Superior temporal gyrus (tissue), 1 donor: ENCODE data around the gene NRG3.
A peak's percentile ranks its signal among the peaks of the same experiment; 100 is the strongest.

Source experiments
- DNase-seq: peaks from one replicate; pipeline ENCODE4 v3.0.0-alpha.2; 2016; ENCODE audit errors: extremely low spot score

NRG3 gene

DNA sequence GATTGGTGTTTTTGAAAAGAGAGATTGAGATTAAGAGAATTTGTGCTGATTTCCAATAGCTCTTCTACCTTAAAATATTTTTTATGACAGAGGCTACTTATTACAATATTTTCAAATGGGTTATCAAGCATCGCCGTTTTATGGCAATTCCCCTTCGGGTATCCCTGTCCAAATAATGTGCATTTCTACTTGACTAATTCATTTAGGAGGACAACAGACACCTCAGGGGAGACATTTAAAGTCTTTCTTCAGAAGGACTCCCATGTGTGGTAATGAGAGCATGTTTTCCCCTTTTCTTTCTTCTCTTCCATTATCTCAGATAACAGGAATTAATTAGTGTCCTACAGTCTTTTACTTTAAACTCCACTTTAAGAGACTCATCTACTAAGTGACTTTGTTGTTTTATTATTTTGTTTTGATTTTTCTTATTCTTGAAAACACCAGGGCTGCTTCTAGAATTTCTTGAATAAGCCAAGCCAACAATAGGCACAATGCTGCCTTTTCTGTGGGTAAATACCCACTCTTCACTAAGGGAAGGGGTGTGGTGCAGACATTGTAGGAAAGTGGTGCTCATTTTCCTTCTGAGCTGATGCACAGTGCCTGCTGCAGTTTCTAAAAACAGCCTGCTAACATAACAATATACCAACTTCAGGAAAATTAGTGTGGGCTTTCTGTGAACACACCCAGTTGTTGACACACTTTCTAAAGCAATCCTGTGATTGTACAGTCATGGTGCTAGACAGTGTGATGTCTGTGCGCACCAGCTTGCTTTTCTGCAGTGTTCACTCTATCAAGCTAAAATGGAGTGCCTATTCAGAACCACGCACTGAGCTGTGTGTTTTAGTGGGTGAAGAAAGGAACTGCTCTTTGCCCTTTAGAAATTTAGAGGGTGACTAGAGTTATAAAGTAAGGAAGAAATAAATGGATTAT lies 597.7 kb downstream of the NRG3 start:
- DNase-seq = peak; percentile 37

DNA sequence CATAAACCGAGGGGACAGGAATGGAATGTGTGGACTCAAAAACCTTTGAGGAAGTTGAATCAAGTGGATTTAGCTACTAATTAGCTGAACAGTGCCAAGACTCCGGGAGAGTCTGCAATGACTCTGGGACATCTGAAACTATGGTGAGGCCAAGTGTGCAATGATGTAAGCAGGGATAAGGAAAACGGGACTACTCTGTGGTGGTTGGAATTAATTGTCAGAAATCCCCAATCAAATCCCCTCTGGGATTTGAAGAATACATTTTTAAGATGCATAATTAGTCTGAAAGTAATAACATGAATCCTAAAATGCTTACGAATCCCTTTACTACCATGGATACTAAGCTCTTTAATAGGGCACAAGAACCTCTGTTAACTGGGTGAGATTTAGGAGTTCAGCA lies 602.8 kb downstream of the NRG3 start:
- no peak for DNase-seq

DNA sequence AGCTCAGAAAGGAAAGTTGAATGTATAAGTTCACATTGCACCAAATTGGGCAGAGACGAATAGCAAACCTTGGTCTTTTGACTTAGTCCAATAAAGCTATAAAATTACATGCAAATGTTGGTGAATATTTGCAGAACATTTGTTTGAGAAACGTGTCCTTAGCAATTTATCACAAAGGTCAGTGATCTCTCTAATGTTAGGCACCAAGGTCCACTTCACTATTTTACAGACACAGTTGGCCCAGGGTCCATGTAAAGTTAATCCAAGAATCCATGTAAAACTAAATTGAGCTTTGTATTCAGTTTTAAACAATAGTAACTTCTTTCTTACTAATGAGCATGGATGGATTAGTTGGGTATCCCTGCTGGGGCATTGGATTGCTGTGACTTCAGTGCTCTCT lies 617.7 kb downstream of the NRG3 start:
- DNase-seq = no peak

DNA sequence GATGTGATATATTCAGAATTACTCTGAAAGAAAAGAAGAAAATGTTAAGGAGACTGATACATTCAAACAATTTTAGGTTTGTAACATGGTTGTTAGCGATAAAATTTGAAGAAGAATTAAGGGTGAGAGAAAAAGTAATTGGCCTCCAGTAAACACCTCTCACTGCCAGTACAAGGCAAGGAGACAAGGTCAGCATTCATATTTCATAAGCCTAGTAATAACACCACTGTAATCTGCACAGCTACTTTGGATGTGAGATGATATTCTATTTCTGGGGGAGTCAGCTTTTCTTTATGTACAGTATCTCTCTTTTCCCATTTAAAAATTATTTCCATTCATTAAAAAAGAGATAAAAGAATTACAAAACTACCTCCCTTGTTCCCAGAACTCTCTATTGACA lies 621.1 kb downstream of the NRG3 start:
- DNase-seq = no peak

DNA sequence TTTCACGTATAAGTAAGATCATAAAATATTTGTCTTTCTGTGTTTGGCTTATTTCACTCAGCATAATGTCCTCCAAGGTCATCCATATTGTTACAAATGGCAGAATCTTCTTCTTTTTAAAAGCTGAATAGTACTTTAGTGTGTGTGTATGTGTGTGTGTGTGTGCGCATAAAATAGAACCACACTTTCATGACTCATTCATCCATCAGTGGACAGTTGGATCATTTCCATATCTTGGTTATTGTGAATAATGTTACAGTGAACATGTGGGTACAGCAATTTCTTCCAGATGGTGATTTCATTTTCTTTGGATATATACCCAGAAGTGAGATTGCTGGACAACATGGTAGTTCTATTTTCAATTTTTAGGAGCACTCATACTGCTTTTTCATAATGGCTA lies 622.4 kb downstream of the NRG3 start:
- peak; percentile 24 for DNase-seq

DNA sequence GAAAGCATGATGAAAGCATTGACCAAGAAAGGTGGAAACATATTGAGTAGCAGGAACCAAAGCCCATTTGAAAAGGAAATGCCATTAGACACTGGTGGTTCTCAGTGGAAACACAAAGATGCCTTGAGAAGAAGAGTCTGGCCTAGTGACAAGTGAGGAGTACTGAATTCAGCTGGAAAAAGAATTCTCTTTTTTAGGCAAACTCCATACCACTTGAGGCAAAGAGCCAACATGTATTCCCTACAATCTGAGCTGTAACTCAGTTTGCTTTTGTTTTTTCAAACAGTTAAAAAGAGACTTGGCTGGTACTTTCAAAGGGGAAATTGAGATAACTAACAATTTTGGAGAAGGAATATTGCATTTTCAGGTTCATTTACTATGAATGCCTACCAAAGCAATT lies 624.0 kb downstream of the NRG3 start:
- peak; percentile 52 for DNase-seq

DNA sequence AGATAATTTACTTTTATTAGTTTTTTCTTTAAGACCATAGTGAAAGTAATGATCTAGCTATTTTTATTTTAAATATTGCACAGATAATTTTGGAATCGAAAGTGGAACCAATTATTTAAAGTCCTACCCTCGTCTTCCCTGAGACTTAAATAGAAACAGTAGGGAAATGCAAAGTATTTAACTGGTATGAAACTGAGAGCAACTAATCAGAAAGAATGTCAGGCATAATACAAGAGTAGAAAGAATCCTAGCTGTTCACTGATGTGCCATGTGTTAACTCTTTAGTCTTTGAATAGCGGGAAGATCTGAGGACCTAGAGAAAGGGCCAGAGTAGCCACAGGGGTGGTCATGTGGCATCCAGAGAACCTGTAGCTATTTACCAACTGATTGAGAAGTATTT lies 630.0 kb downstream of the NRG3 start:
- DNase-seq = no peak

DNA sequence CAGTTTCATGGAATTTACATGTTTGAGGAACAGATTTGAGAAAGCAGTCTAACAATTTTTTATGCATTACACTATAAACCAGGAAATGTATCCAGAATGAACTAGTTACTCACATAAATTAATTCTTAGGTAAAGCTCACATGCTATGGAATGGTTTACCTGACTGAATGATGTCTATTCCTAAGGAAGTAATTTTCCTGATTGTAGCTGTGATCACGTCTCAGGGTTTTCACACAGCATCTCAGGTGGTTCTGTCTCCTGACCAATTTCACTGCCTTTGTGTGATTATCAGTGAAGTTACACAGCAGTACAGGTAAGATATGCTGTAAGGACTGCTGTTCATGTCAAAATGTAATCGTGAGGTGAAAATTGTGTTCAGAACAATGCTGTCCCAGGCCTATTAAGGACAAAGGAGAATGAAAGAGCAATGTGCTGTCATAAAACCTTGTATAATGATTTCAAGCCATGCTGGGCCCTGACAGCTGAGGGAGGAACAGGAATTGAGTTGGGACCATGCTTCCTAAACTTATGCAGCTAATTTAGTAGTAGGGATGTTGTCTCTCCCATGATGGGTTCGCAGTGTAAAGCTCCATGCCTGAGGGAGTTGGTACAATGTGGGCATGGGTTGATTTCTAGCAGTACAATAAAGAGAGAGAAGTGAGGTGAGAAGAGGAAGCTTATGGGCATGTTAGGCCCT lies 631.8 kb downstream of the NRG3 start:
- no peak for DNase-seq

DNA sequence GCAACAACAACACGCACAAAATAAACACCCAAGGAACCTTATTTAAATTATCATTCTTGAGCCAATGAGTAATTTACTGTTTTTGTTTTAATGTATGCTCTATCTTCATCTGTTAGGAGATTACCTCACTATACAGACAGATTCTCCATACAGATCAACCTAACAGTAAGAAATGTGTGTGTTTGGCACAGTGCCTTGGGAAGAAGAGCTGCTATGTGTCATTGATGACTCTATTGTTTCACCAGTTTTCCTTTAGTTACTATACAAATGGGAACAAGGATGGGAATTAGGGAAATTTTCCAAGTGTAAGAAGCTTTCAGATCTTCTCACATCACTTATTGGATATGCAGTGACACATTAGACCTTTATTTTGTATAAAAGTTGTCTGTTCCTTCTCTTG lies 640.3 kb downstream of the NRG3 start:
- no peak for DNase-seq

DNA sequence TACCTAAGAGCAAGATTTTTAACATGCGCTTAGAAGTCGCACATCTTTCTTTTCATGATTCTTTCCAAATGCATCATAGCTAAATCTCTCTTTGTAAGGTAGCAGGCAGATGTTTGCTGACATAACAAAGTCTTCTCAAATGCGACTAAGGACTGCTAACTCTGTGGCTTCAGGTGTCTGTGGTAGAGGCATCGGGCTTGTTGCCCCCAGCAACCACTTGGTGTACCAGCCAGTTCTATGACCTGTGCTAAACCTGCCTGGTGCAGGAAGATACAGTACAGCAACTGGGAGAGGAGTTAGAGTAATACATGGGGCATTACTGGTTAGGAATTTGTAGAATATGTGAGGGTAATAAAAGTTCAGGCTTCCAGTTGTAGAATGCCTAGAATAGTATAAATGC lies 654.1 kb downstream of the NRG3 start:
- no peak for DNase-seq

DNA sequence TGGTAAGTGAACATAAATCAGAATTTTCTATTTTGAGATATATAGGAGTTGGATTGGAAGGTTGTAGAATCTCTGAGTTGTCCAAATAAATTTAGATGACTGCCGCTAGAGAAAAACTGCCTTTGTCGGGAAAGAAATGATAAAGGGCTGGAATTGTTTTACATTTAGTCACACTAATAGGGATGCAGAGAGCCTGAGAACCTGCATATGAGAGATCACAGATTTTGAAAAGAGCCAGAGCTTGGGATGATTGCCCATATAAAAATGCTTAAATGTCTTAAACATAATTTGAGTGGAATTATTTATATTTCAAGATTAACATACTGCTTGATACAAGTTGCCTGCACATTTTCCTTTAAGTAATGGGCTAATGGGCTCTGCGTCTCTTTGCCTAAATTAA lies 660.5 kb downstream of the NRG3 start:
- no peak for DNase-seq

DNA sequence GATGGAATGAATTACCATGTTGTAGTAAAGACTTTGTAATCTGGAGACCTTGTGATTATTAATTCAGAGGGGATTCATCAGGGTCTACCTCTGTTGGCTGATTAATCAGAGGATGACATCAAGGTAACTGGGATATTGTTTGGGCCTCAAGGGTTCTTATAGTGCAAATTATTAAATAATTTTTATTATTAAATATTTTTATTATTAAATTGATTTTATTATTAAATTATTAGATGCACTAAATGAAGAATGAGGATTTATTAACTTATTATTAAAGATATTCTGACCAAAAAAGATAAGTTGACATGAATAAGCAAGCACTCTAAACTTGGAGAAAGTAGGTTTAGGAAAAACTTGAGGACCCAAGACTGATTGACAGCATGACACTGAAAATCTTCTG lies 661.7 kb downstream of the NRG3 start:
- DNase-seq = no peak

DNA sequence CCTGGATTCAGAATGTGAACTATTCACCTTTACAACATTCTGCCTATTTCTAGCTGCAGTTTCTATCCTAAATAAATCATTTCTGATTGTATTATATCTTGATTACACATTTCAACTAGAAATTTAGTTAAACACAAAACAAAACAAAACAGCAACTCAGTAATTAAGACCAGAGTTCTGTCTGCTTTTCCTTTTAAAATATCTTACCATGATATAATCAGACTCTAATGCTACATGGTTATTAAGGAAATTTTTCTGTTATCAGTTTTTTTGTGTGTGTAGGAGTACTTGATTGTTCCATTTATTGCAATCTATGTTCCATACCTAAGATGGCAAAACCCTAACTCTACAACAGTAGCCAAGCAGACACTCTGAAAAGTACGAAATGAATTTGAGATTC lies 663.3 kb downstream of the NRG3 start:
- no peak for DNase-seq

DNA sequence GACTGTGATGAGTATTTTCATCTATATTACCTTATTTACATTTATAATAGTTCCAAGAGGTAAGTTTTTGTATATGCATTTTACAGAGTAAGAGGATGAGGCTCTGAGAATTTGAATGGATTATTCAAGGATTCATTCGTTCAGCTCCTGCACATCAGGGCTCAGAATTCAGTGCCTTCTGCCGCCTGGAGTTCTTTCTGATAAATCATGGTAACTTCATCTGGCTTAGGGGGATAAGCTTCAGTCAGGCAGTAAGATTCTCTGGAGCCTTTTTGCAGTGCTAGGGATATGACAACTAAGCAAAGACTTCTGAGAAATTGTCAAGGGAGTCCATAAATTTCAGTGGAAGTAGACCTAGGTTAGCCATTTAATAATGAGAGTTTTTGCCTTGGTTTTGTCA lies 668.6 kb downstream of the NRG3 start:
- DNase-seq = no peak

DNA sequence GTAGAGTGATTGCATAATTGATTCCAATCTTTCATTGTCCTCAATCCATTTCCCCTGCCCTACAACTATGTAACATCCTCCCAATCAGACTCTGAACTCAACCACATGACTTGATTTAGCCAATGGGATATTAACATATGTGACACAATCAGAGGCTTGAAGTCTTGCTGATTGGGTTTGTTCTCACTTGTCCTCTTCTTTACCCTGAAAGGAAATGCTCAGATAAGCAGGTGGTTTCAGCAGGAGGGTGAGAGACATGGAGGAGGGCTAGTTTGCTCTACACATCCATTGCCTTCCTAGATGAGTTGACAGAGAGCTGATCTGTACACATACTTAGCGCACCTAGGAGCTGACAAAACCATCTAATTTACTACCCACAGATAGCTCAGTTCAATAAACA lies 669.4 kb downstream of the NRG3 start:
- DNase-seq = no peak

DNA sequence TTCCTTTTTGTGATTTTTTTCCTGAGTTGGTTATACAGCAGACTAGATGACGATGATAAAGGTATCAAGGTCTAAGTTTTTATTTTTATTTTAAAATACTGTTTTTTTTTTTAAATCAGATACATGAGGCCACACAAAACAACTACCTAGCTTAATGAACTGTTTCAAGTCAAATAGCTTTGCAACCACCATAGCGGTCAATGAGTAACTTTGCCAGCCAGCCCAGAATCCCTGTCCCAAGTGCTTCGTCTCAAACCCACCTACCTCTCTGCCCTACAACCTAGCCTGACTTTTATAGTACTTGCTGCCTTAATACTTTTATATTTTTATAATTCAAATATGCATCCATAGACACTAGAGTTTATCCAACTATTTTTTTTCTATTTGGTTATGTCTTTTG lies 676.5 kb downstream of the NRG3 start:
- no peak for DNase-seq

DNA sequence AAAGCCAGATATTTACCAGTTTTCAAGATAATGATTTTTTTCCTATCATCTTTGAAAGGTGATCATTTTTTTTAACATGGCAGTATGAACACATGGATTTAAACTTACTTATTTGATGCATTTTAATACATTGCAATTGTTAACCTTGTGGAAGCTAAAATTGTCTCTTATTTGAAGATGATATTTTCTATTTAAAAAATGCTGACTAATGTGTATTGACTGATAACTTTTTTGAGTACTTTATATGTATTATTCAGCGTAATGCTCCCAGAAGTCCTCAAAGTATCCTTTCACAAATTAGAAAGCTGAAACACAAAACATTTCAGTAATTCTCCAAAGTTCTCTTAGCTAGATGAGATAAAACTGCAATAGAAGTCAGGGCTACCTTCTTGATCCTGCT lies 677.3 kb downstream of the NRG3 start:
- no peak for DNase-seq

DNA sequence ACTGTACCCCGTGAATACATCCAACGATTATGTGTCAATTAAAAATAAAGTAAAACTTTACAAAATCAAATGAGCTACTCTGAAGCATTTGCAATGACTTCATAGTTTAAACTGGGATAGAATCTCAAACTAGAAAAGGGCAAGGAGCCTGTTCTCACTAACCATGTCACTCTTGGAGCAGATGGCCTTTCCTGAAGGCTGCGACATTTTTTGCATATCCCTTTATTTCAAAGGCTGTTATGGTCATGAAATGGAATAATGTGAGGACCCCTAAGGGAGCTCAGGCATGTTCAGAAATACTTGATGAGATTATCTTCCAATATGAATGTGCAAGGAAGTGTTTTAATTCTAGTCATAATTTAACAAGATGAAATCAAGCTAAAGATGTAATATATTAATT lies 679.4 kb downstream of the NRG3 start:
- DNase-seq = no peak

DNA sequence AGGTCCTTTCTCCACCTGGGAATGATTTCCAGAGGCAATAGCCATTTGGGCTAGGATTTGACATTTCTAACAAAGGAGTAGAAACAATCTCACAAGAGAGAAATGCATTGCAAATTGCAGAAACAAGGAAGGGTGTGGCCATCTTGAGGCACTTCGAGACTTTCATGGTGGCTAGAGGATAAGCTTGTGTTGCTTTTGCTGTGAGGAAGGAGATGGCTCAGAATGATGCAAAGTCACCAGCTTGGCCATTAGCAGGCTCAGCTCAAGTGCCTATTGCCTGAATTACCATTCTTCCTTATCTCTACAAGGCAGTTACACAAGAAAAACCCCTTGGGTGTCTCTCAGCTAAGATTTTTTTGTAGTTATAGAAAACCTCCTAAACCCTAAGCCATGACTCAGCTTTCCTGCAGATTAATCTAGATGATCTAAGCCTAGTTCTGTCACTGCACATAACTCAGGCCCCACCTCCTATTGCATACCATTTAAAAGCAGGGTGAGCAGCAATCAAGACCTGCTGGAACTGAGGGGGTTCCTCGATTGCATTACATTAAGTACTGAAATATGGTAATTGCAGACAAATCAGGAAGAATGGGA lies 683.1 kb downstream of the NRG3 start:
- no peak for DNase-seq

DNA sequence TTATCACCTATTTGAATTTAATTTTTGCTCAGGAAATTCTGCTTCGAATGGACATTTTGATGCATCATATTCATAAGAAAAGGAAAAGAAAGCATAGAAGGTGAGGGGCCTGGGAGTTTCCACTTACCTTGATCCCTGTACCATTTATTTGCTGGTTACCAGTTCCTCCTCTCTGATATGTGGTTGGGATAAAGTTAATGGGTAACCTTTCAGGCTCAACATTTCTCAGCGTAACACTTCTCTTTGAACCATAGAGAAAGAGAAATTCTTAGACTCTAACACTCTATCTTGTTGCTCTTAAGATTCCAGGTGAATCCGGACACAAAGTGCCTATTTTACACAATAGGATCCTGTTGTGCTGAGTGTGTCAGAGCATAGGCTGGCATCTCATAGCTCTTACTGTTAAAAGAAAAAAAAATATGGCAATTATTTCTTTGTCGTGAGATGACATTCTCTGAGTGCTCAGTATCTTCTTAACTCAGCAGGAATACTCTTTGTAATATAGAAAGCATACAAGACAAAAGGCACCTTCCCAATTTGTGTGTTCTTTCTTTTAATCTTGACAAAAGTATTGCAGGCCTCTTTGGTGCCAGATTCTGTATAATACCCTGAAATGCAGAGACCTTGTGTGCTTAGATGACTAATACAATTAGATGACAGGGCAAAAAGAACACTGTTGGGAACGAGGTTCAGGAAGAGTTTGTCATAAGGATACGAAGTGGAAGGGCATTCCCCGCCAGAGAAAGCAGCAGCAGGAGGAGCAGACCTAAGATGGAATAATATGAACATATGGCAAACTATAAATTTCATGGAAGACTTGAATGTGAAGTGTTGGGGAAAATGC lies 689.6 kb downstream of the NRG3 start:
- no peak for DNase-seq

DNA sequence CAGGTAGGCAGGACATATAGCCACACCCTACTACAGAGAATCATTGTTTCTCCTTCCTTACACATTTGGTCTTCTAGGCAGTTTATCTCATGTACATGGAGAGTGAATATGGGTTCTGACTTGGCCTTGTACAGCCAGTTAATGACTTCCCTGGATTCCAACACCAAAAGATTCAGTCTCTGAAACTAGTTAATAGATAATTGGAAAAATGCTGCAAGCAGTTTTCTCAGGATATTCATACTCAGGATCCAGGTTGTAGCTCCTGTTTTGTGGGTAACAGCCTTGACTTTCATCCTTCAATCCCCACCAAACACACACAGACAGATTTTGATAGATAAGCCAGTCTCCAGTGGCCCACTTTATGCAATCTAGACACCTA lies 690.2 kb downstream of the NRG3 start:
- DNase-seq = no peak

DNA sequence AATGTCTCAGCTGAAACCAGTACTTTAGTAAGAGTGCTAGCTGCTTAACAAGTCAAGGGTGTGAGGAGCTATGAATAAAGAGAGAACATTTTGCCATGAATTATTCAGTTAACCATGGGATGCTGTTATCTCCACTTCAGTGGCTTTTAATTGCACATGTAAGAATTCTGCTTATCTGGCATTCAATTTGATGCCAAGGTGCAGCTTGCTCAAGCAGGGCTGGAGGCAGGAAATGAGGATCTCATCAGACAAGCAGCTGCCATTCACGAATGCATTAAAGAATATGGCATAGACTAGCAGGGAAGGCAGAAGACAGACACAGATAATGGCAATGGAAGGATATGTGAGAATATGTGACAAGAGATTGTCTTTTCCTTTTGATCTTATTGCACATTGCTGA lies 697.8 kb downstream of the NRG3 start:
- DNase-seq = peak; percentile 48
